ENCODE results near the gene MCM5.

Gene MCM5

DNA sequence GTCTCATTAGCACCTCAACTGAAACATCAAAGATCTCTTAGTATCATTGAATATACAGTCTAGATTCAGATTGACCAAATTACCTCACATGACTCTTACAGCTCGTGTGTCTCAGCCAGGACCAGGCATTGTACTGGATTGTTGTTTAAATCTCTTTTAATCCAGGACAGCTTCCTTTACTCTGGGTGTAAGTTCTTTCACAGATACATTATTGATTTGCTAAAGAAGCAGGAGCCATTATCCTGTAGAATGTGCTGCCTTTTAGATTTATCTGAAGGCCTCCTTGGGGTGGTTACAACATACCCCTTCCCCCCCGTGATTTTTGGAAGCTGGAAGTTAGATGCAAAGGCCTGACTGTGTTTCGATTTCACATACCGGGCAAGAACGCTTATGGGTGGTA lies 4.2 kb downstream of the MCM5 start:
- DNase-seq: no peak

DNA sequence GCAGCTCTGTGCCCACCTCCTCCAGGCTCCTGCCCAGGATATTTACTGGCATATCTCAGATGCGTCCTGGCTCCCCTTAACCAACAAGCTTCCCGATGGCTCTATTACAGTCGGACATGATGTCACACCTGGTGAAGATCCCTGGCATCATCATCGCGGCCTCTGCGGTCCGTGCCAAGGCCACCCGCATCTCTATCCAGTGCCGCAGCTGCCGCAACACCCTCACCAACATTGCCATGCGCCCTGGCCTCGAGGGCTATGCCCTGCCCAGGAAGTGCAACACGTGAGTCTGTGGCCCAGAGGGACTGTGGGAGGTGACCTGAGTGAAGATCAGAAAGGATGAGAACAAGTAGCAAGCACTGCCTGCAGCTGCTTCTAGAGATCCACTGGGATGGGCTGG lies 6.5 kb downstream of the MCM5 start:
- no peak for DNase-seq

DNA sequence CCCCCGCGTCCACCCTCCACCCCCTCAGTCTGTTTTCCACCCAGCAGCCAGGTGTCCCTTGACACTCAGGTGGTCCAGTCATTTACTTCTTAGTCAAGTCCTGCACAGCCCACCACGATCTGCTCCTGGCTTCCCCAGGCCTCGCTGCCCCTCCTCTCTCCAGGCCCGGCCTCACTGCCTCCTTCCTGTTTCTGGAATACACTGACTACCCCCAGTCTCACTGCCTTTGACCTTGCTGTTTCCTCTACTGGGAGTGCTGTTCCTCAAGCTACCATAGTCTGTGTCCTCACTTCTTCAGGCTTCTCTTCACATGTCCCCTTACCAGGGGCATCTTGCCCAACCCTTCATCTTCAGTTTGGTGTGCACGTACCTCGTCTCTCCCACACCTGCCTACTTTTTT lies 7.4 kb downstream of the MCM5 start:
- DNase-seq: peak; percentile 16 to 21

GRCh38 chr22:35409783-35410662 lies 10.1 kb downstream of the MCM5 start:
- DNase-seq: peak; percentile 88 to 90

DNA sequence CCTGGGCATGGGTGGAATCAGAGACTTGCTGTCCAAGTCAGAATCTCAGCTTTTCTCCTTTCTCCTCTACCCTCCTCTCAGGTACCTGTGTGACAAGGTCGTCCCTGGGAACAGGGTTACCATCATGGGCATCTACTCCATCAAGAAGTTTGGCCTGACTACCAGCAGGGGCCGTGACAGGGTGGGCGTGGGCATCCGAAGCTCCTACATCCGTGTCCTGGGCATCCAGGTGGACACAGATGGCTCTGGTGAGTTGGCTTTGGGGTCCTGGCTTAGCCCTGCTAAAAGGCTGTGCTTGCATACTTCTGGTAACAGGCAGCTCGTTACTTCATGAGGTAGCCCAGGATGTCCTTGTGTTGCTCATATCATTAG lies 10.7 kb downstream of the MCM5 start:
- no peak for DNase-seq

GRCh38 chr22:35411102-35411501 lies 11.2 kb downstream of the MCM5 start:
- DNase-seq: no peak

DNA sequence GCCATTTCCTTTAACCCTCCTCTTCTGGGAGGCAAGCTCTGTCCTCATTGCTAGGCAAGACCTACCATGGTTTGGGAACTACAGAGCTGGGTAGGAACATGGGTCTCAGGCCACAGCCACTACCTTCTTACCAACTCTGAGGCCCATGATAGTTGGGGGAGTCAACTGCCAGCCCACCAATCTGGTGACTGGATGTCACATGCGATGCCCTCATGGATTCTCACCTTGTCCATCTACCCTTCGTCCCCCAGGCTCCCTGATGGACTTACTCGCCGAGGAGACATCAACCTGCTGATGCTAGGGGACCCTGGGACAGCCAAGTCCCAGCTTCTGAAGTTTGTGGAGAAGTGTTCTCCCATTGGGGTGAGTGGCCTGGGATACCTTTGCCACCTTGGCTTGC lies 13.7 kb downstream of the MCM5 start:
- DNase-seq: no peak

DNA sequence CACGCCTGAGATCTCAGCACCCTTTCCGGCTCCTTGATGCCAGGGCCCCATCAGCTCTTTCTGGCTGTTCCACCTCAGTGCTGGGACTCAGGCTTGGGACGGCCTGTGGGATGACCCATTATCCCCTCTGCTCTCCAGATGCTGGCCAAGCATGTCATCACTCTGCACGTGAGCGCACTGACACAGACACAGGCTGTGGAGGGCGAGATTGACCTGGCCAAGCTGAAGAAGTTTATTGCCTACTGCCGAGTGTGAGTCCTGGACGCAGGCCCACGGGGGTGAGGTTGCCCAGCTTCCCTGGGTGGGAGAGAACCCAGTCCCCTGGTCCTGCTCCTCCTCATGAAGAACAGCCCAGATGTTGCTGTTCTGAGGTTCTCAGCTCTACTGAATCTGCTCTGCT lies 17.7 kb downstream of the MCM5 start:
- no peak for DNase-seq

- DNase-seq: no peak
These were observed 18.1 kb downstream of the MCM5 start for GRCh38 chr22:35418088-35418487.

- no peak for DNase-seq
These were observed 18.8 kb downstream of the MCM5 start for GRCh38 chr22:35418731-35419130.

DNA sequence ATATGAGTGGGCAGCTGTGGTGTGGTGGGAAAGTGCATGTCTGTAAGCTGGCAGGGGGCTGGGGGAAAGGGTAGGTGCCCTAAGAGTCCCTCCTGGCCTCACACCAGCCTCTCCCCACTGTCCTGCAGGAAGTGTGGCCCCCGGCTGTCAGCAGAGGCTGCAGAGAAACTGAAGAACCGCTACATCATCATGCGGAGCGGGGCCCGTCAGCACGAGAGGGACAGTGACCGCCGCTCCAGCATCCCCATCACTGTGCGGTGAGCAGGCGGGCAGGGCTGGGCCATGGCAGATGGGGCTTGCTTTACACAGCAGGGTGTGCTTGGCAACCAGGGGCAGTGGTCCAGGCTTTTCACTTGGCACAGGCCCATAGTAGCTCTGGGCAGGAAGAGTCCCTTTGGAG lies 19.8 kb downstream of the MCM5 start:
- no peak for DNase-seq

GRCh38 chr22:35421121-35421520 lies 21.2 kb downstream of the MCM5 start:
- no peak for DNase-seq

DNA sequence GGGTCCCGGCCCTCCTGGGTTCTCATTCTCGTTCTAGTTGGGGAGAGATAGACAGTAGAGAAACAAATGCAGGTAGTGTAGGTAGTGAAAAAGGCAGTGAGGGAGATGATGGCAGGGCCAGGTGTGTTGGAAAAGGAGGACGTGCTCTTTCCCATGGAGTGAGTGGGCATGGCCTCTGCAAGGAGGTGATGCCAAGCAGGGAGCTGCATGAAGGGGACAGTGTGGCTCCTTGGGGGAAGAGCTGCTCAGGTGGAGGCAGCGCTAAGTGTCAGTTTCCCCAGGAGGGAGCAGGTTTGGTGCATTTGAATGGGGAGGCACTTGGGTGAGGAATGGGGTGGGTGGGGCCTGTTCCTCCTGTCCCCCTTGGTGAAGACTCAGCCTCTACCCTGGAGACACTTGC lies 22.2 kb downstream of the MCM5 start:
- no peak for DNase-seq

- no peak for DNase-seq
These were observed 23.0 kb downstream of the MCM5 start for GRCh38 chr22:35422936-35423335.

GRCh38 chr22:35424081-35424480 lies 24.1 kb downstream of the MCM5 start:
- DNase-seq: no peak

DNA sequence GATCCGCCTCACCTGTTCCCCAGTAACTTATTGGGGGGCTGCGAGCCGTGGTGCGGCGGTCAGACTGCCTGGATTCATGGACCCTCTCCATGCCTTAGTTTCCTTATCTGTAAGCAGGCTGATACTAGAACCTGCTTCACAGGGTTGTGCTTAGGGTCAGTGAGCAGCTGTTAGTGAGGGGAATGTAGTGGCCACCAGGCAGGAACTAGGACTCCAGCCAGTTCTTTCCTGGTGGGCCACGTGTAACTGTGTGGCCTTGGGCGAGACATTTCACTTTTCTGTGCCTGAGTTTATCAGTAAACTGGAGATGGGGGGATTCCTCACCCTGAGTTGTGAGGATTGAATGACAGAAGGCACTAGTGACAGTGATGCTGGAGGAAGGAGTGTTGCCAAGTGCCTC lies 24.8 kb downstream of the MCM5 start:
- DNase-seq: no peak

DNA sequence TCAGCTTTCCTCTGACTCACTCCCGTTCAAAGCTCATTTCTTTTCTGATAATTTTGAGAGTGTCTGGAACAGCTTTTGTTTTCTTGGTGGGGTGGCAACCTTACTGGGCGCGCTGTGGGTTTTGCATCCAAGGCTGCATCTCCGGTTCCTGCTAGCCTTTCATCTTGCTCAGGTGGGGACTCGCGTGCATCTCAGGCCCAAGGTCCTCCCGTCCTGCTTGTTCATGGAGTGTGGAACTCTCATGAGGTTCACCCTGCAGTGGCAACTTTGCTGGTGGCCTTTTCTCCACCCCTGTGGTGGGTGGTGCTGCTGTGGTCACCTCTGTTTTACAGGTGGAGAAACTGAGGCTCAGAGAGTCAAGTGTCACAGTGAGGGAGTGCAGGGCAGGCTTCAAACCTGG lies 25.6 kb downstream of the MCM5 start:
- no peak for DNase-seq

DNA sequence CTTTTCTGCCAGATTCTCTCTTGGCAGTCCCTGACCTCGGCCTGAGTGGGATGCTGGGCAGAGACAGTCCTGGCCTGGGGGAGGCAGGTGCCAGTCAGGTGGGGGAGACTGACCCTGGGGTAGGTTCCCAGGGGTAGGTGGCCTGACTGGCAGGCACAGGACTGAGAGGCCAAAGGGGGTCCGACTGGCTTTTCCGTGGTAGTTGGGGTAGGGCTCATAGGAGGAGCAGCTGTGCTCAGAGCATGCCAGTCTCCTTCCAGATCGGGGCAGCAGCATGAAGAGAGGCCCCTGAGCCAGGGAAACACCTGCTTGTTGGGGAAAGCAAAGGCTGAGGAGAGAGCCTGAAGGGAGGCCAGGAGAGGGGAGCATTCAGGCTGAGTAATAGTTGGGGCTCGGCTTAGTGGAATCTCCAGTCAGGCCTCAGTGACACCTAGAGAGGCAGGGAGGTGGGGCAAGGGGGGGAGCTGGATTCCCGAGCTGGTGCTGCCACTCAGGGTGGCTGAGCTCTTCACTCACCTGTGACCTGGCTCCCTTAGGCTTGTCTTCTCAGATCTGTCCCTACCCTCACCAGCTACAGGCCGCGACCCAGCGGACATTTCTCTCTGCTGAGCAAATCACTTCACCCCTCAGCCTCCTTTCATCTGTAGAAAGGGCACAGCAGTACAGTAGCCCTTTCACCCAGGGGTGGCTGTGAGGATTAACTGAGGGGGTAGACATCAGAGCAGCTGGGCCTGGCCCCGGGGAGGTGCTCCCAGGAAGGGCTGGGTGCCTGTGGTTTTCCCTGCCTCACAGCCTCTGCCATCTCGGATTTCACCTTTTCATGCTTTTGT lies 26.2 kb downstream of the MCM5 start:
- DNase-seq: no peak

GRCh38 chr22:35426801-35427140 lies 26.8 kb downstream of the MCM5 start:
- DNase-seq: no peak

DNA sequence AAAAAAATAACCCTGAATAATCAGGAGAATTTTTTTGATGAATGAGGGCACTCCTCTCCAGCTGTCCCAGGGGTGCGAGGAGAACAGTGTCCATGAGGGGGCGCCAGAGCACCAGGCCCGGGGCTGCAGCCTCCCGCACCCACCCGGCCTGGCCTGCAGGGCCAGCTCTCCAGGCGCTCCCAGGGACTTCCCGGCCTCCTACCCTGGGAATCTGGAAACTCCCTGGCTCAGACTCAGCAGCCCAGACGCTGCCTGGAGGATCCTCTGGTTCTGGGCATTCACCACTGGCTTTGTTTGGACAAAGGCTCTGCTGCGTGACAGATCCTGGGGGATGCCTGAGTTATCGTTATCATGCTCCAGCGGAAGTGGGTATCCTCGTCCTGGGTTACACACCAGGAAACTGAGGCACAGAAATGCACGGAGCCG lies 31.0 kb downstream of the MCM5 start:
- peak; percentile 39 to 58 for DNase-seq

DNA sequence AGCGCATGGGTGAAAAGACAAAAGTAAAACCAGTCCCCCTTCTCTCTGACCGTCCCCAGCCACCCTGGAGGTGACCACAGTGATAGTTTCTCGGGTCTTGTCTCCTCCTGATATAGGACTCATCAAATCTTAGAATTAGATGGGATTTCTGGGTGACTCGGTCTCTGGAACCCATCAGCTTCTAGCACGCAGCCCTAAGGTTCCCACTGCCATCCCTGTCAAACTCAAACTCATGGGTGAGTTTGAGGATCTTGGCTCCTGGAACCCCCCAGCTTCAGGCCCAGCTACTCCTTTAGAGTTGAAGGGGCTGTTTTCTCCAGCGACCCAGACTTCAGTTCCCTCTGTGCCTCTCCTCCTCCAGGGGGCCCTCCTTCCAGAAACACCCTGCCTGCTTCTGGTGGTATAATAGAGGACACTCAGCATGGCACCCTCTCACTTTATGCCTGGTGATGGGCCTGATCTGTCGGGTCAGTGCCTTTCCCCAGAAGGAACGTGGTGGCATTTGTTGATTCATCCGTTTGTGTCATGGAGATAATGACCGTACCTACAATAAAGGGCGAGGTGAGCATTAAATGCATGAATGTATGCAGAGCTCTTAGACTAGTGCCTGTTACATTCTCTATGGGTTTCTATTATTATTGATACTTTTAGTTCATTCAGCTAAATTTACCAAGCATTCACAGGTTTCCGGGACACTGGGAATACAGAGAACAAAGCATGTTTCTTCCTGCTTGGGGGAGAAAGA lies 31.7 kb downstream of the MCM5 start:
- DNase-seq: no peak

- no peak for DNase-seq
These were observed 32.4 kb downstream of the MCM5 start for GRCh38 chr22:35432228-35432905.
